GM10847 (cell line): ENCODE results near the gene ZRANB1.

Experiments used
- POLR2A ChIP-seq: IDR thresholded peaks from 2 replicates; pipeline ENCODE4 v1.6.1; 2011; ENCODE audit not compliant: insufficient read length; ENCODE audit errors: extremely low read depth

ZRANB1 gene

DNA sequence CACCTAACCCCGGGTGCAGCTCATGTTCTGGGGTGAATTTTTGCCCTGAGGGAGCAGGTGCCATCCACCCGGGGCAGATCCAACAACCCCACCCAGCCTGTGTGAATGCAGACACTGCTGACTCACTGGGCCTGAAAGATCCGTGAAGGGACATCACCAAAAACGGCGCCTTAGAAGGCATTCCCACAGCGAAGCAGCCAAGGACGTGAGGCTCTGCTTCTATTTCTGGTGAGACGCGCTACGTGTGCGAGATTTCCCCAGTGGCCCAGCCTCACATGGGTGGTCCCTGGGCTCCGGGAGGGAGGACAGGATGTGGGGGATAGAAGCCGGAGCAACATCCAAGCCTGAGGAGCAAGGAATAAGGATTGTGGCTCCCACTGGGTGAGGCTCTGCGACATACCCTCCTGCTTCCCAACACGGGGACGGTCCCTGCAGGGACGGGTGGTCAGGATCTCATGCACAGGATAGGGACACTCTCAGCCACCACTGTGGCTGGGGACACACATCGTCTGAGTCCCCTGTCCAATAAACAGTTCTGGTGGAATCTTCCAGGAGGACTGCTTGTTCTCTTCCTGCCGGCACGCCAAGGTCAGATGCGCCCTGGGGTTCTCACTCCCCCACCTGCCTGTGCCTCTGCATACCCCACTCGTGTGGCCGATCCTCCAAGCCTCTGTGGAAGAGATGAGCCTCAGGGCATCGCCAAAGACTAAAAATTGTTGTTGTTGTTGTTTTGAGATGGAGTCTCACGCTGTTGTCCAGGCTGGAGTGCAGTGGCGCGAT lies 70.2 kb downstream of the ZRANB1 start:
- TF ChIP-seq POLR2A, result no peak

DNA sequence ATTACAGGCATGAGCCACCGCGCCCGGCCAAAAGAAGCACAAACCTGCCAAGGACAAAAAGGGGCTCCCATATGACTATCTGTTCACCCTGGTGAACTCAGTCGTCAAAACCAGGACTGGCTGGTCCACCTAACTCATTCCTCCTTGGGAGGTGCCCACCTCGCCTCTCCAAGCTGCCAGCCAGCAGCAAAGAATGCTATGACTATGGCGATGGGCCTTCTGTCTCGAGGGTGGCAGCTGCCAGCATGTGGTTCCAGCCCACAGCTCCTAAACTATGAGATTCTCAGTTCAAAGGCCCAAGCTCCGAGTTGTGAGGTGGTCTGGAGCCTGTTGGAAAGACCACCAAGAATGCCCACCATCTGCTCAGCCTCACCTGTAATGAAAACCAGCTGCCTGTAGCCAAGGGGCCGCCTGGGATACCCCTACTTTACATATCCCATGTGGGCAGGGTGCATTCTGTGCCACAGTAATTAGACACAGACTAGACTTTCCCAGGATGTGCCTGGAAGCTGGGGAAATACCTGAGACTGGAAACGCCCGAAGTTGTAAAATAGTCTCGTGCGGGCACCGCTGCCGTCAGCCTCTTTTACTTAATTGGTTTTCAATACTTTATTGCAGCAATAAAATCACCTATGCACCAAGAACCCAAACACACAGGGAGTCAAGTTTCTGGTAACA lies 71.1 kb downstream of the ZRANB1 start:
- TF ChIP-seq POLR2A, result no peak

DNA sequence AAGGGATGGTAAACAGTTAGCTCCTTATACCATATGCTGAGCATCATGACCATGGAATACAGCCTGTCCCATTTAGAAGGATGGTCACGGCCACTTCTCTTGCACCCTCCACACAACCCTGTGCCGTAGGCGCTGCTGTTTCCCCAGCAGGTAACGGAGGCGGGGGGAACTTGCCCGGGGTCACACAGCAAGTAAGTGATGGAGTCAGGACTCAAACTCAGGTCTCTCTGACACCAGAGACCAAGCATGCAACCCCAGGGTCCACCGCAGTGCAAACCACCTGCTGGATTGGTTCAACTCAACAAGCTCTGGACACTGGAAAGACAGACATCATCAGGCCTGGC lies 71.6 kb downstream of the ZRANB1 start:
- TF ChIP-seq POLR2A, result no peak

DNA sequence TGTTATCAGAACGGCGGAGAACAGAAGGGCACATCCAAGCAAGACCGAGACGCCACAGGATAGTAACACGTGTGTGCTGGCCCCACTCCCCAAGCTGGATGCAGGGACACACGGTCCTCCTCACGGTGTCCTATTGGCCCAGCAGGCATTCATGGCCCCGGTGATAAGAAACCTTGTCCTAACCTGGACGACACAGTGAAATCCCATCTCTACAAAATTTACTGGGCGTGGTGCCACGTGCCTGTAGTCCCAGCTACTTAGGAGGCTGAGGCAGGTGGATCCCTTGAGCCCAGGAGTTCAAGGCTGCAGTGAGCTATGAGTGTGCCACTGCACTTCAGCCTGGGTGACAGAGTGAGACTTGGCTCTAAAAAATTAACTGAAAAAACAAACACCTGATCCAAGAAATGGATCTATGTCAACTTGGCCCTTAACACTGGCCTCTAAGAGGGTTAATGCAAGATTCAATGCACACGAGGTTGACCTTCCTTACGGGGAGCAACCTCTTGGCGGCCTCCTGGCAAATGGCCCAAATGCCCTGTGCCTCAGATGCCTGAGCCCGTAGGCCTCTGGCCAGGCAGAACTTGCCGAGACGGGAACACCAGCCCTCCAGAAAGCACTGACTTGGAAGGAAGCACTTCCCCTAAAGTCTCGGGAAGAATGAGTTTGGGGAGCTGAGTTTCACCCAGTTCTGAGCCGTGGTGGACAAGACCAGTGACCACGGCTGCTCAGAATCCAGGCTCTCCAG lies 72.3 kb downstream of the ZRANB1 start:
- TF ChIP-seq POLR2A, result no peak

DNA sequence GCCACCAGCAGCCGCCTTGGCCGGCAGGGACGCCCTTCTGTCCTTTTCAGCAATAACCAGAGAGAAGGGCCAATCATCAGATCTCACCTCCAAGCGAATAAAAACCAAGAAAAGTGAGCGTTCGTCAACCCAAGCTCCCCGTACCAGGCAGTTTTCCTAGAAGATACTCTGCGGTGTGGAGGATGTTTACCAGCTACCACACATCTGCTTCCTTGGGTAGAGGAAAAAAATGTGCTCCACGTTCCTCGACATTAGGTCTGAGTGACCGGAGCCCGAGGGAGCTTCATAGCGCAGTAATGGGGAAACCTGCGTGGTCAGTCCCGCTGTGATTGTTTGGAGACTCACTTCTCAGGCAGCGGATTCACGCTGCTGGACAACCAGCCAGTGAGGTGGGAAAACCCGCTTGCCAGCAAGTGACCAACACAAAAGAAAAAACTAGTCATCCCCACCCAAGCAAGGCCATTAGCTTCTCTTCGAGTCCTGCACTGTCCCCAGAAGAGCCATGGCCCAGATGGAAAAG lies 73.0 kb downstream of the ZRANB1 start:
- no peak for TF ChIP-seq POLR2A

- no peak for TF ChIP-seq POLR2A
Measured at GRCh38 chr10:125015356-125015944, 73.5 kb downstream of the ZRANB1 start.

DNA sequence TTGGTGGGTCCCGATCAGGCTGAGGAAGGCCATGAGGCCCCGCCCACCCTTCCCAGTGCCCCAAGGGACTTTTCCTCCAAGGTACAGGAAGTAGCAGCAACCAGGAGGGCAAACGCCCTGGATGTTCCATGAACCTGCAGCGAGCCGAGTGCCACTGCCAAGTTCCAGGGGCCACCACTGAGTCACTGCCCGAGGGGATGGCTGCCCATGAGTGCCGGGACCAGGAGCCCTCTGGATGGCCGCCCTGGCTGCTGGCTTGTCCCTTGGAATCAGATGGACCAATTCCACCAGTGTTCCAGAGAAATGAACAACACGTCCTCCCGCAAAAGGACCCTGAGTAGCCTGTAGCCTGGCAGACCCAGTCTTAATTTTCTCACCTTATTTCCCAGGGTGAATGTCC lies 74.2 kb downstream of the ZRANB1 start:
- no peak for TF ChIP-seq POLR2A

- TF ChIP-seq POLR2A, result no peak
Measured at GRCh38 chr10:125016611-125017202, 74.8 kb downstream of the ZRANB1 start.

DNA sequence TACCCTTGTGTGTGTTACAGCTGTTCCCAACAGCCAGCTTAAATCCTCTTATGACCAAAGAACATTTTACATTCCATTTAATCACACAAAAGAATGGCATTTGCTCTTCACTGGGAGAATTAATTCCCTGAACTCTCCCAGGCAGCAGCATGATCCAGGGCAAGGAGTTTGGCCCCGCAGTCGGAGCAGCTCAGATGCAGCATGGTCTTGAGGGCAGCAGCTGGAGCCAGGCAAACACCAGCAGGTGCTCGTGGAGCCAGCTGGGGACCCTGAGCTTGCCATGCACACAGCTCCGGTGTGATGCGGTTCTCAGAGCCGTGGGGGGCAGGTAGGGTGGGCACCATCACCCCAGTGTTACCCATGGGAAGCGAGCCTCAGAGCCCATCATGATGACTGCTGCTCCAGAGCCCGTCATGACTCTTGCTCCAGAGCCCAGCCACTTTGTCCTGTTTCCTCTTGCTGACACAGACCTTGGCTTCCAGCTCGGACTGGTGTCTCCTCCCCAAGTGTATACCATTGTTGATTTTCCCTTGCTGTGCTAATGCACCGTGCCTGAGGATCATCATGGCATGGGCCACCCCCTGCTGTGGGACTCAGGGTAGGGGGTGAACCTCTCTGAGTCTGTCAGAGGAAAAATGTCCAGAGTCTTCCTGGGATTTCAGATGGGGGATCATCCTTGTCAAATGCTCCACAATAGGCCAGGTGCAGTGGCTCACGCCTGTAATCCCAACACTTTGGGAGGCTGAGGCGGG lies 75.8 kb downstream of the ZRANB1 start:
- no peak for TF ChIP-seq POLR2A

- TF ChIP-seq POLR2A, result no peak
Measured at GRCh38 chr10:125018576-125019143, 76.7 kb downstream of the ZRANB1 start.

DNA sequence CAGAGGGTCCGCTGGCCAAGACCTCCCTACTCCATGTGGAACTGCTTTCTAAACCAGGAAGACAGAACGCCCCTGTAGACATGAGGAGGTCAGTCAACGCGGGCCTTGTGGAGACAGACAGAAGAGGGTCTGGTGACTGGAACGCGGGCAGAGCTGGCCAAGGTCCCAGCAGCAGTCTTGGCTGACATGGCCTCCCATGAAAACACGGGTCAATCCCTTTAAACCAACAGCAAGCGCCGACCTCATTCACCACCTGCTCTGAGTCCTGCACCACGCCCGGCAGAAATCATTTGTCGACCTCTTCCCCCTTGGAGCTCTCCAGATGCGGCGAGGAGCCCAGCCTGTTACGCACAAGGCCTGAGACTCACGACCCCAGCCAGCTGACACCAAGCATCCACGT lies 78.5 kb downstream of the ZRANB1 start:
- TF ChIP-seq POLR2A, result no peak

DNA sequence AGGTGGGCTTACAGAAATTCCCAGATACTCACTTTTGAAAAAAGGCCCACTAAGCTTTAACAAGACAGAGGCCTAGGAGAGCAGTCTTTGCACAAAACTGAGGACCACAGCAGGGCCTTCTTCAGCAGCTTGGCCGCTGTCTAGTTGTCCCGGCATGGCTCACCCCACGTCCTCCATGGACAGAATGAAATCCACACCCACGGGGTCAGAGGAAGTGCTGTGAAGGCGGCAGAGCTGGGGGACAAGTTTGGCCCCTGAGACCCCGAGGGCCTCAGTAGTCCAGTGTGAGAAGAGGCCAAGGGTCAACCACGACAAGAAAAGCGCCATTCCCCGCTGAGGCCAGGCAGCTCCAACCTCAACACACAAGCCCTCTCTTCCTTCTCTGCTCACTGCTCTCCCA lies 78.9 kb downstream of the ZRANB1 start:
- TF ChIP-seq POLR2A, result no peak

- TF ChIP-seq POLR2A, result no peak
Measured at GRCh38 chr10:125021686-125022344, 79.9 kb downstream of the ZRANB1 start.

DNA sequence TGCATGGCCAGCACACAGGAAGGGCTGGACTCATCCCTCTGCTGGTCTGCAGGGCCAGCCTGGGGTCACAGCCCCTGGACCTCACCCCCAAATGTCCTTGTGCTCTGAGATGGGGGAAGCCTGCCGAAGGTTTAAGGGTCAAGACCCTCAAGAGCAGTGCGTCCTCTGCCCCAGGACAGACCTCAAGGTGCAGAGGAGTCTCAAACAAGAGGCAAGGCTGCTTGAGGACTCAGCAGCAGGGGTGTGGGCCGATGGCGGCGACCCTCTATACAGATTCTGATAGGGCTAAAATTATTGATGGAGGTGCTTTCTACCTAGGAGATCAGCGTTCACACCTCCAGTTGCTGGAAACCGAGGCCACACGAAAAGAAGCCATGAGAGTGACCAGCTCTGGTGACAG lies 80.7 kb downstream of the ZRANB1 start:
- TF ChIP-seq POLR2A, result no peak
